T-helper 2 cell treated with Interferon-gamma antibody and Interleukin-4, amounts not matched to agents 5 μg/mL and 100 μg/mL, for 36 hours (primary cell): ENCODE data around the gene CETN3.
A peak's percentile ranks its signal among the peaks of the same experiment; 100 is the strongest.

Source experiments
- DNase-seq: peaks from one replicate; pipeline ENCODE4 v3.0.0; 2021; ENCODE audit warnings: low spot score
- H3K27ac Mint-ChIP-seq: one replicate; pipeline ENCODE4 v1.8.0; 2021; ENCODE audit warnings: mild to moderate bottlenecking, mixed read lengths
- H3K27me3 Mint-ChIP-seq: one replicate; pipeline ENCODE4 v1.8.0; 2021; ENCODE audit warnings: low read depth, mixed read lengths
- H3K36me3 Mint-ChIP-seq: one replicate; pipeline ENCODE4 v1.8.0; 2021; ENCODE audit warnings: low read depth, mixed read lengths
- H3K4me1 Mint-ChIP-seq: one replicate; pipeline ENCODE4 v1.8.0; 2021; ENCODE audit warnings: low read depth, mixed read lengths
- H3K4me3 Mint-ChIP-seq: one replicate; pipeline ENCODE4 v1.8.0; 2022; ENCODE audit warnings: mild to moderate bottlenecking, moderate library complexity, mixed read lengths
- H3K9me3 Mint-ChIP-seq: one replicate; pipeline ENCODE4 v1.8.0; 2021; ENCODE audit warnings: mixed read lengths

The CETN3 gene

GRCh38 chr5:90409318-90410177 lies at the start of gene CETN3:
Gene CETN3 (minus strand): TSS chr5:90409756. CDS start chr5:90409661, 95 bp downstream.
- Mint-ChIP-seq H3K9me3 (no peaks in the 10 kb centered on the region), H3K36me3 (peaks cover 17% of the 10 kb centered on the region), H3K27ac (no peak within 1 kb of the TSS), H3K27me3 (no peaks in the 10 kb centered on the region), H3K4me1 (peaks cover 21% of the 10 kb centered on the region), H3K4me3 (no peak within 1 kb of the TSS)
- DNase-seq: peak; percentile 91

GRCh38 chr5:90446961-90447360 lies 37.4 kb upstream of the CETN3 start:
- Mint-ChIP-seq H3K4me1 (no peaks in the 10 kb centered on the region), H3K27ac (no peak overlapping the region), H3K9me3 (no peaks in the 10 kb centered on the region), H3K27me3 (peaks cover 6% of the 10 kb centered on the region), H3K4me3 (no peak overlapping the region), H3K36me3 (no peaks in the 10 kb centered on the region)
- no peak for DNase-seq

- Mint-ChIP-seq H3K36me3 (no peaks in the 10 kb centered on the region), H3K9me3 (no peaks in the 10 kb centered on the region), H3K27ac (no peak overlapping the region), H3K27me3 (peaks cover 10% of the 10 kb centered on the region), H3K4me3 (peak overlapping the region; percentile 84), H3K4me1 (peaks cover 4% of the 10 kb centered on the region)
- DNase-seq: no peak
These were observed 31.1 kb upstream of the CETN3 start for GRCh38 chr5:90440644-90441043.

GRCh38 chr5:90438100-90438499 lies 28.5 kb upstream of the CETN3 start:
- Mint-ChIP-seq H3K27ac (no peak overlapping the region), H3K4me3 (no peak overlapping the region), H3K36me3 (no peaks in the 10 kb centered on the region), H3K9me3 (no peaks in the 10 kb centered on the region), H3K4me1 (peaks cover 4% of the 10 kb centered on the region), H3K27me3 (peaks cover 10% of the 10 kb centered on the region)
- DNase-seq: no peak

- Mint-ChIP-seq H3K27ac (no peak overlapping the region), H3K27me3 (peaks cover 10% of the 10 kb centered on the region), H3K9me3 (no peaks in the 10 kb centered on the region), H3K36me3 (no peaks in the 10 kb centered on the region), H3K4me3 (no peak overlapping the region), H3K4me1 (peaks cover 4% of the 10 kb centered on the region)
- no peak for DNase-seq
These were observed 28.1 kb upstream of the CETN3 start for GRCh38 chr5:90437663-90438062.

- Mint-ChIP-seq H3K27ac (no peak overlapping the region), H3K27me3 (peaks cover 15% of the 10 kb centered on the region), H3K4me1 (no peaks in the 10 kb centered on the region), H3K9me3 (no peaks in the 10 kb centered on the region), H3K4me3 (no peak overlapping the region), H3K36me3 (no peaks in the 10 kb centered on the region)
- peak; percentile 19 for DNase-seq
These were observed 24.7 kb upstream of the CETN3 start for GRCh38 chr5:90434116-90434714.

GRCh38 chr5:90424245-90424644 lies 14.7 kb upstream of the CETN3 start:
- peaks cover 31% of the 10 kb centered on the region for H3K27me3 Mint-ChIP-seq
- H3K9me3 Mint-ChIP-seq: no peaks in the 10 kb centered on the region
- no peak for DNase-seq
- no peaks in the 10 kb centered on the region for H3K36me3 Mint-ChIP-seq
- no peak overlapping the region for H3K4me3 Mint-ChIP-seq
- no peaks in the 10 kb centered on the region for H3K4me1 Mint-ChIP-seq
- H3K27ac Mint-ChIP-seq: no peak overlapping the region

- Mint-ChIP-seq H3K27me3 (peaks cover 33% of the 10 kb centered on the region), H3K4me3 (no peak overlapping the region), H3K36me3 (no peaks in the 10 kb centered on the region), H3K9me3 (no peaks in the 10 kb centered on the region), H3K27ac (no peak overlapping the region), H3K4me1 (no peaks in the 10 kb centered on the region)
- no peak for DNase-seq
These were observed 11.6 kb upstream of the CETN3 start for GRCh38 chr5:90421136-90421535.

- Mint-ChIP-seq H3K4me3 (no peak overlapping the region), H3K9me3 (no peaks in the 10 kb centered on the region), H3K27ac (no peak overlapping the region), H3K4me1 (no peaks in the 10 kb centered on the region), H3K36me3 (no peaks in the 10 kb centered on the region), H3K27me3 (peaks cover 34% of the 10 kb centered on the region)
- no peak for DNase-seq
These were observed 8.7 kb upstream of the CETN3 start for GRCh38 chr5:90418214-90418613.

- Mint-ChIP-seq H3K36me3 (peaks cover 12% of the 10 kb centered on the region), H3K27ac (no peak overlapping the region), H3K4me1 (peaks cover 17% of the 10 kb centered on the region), H3K9me3 (no peaks in the 10 kb centered on the region), H3K27me3 (peaks cover 2% of the 10 kb centered on the region), H3K4me3 (no peak overlapping the region)
- no peak for DNase-seq
These were observed 714 bp upstream of the CETN3 start for GRCh38 chr5:90410178-90410762.

- no peak for DNase-seq
- Mint-ChIP-seq H3K4me1 (peaks cover 21% of the 10 kb centered on the region), H3K27ac (no peak overlapping the region), H3K9me3 (no peaks in the 10 kb centered on the region), H3K27me3 (no peaks in the 10 kb centered on the region), H3K4me3 (no peak overlapping the region), H3K36me3 (peaks cover 22% of the 10 kb centered on the region)
These were observed 812 bp downstream of the CETN3 start for GRCh38 chr5:90408571-90409317.

- Mint-ChIP-seq H3K27ac (no peak overlapping the region), H3K4me1 (peaks cover 25% of the 10 kb centered on the region), H3K36me3 (peaks cover 25% of the 10 kb centered on the region), H3K4me3 (no peak overlapping the region), H3K27me3 (no peaks in the 10 kb centered on the region), H3K9me3 (no peaks in the 10 kb centered on the region)
- DNase-seq: no peak
These were observed 3.1 kb downstream of the CETN3 start for GRCh38 chr5:90406466-90406865.

GRCh38 chr5:90402521-90403255 lies 6.9 kb downstream of the CETN3 start:
- peaks cover 38% of the 10 kb centered on the region for H3K36me3 Mint-ChIP-seq

More at GRCh38 chr5:90402521-90403255, 6.9 kb downstream of the CETN3 start:
- peaks cover 30% of the 10 kb centered on the region for H3K4me1 Mint-ChIP-seq
- no peak overlapping the region for H3K27ac Mint-ChIP-seq
- H3K4me3 Mint-ChIP-seq: no peak overlapping the region
- no peaks in the 10 kb centered on the region for H3K9me3 Mint-ChIP-seq
- H3K27me3 Mint-ChIP-seq: no peaks in the 10 kb centered on the region
- no peak for DNase-seq
